Esophagus (tissue), 2 donors: ENCODE measurements around the gene LRRC43. TPM values are rescaled to one million over a fixed set of nuclear protein-coding genes. Genes with fewer than 3 reads are reported as not detected.

ENCODE experiments used
- H3K27ac ChIP-seq, 2 donors: one replicate each; pipeline ENCODE4 v1.5.1; 2013; ENCODE audit warnings: low read depth in 2 of 2, mild to moderate bottlenecking in 2 of 2, inconsistent platforms in 1 of 2, low read length in 1 of 2, moderate library complexity in 1 of 2
- H3K27me3 ChIP-seq, 2 donors: one replicate each; pipeline ENCODE4 v1.6.1; 2013; ENCODE audit warnings: low read length in 2 of 2, control low read depth in 1 of 2, mild to moderate bottlenecking in 1 of 2; ENCODE audit not compliant: insufficient read depth in 2 of 2, control insufficient read depth in 1 of 2
- H3K36me3 ChIP-seq, 2 donors: one replicate each; pipeline ENCODE4 v1.6.1; 2013; ENCODE audit warnings: low read length in 1 of 2; ENCODE audit not compliant: control insufficient read depth in 2 of 2, insufficient read depth in 2 of 2
- H3K4me1 ChIP-seq, 2 donors: one replicate each; pipeline ENCODE4 v1.6.1; 2013; ENCODE audit warnings: low read length in 1 of 2; ENCODE audit not compliant: control insufficient read depth in 2 of 2, insufficient read depth in 2 of 2
- H3K4me3 ChIP-seq, 2 donors: one replicate each; pipeline ENCODE4 v1.5.1; 2013; ENCODE audit warnings: low read length in 2 of 2, mild to moderate bottlenecking in 2 of 2, low read depth in 1 of 2, moderate library complexity in 1 of 2
- H3K9me3 ChIP-seq, 2 donors: one replicate each; pipeline ENCODE4 v1.6.1; 2013; ENCODE audit warnings: mild to moderate bottlenecking in 2 of 2, low read depth in 1 of 2, low read length in 1 of 2, moderate library complexity in 1 of 2; ENCODE audit not compliant: control insufficient read depth in 2 of 2, insufficient read depth in 1 of 2
- WGBS, 2 donors: extraction: QIAGEN DNeasy Blood & Tissue Kit; methylation state at CpG; one replicate each; pipeline ENCODE4 v1.1.7; 2013; 5-methylcytosine and 5-hydroxymethylcytosine counted together
- polyA plus RNA-seq, 2 donors: library from polyadenylated mRNA; stranded (reverse); fragments of 200-250 nt; gene quantifications; one replicate each; pipeline ENCODE4 v1.2.3, GENCODE V29; 2013
- donor health status: healthy with polysubstance abuse.
- donor health status: Bipolar disorder and iron deficiency.

LRRC43 gene
- polyA plus RNA-seq, 2 donors = 0.21 TPM; not detected in 1

DNA sequence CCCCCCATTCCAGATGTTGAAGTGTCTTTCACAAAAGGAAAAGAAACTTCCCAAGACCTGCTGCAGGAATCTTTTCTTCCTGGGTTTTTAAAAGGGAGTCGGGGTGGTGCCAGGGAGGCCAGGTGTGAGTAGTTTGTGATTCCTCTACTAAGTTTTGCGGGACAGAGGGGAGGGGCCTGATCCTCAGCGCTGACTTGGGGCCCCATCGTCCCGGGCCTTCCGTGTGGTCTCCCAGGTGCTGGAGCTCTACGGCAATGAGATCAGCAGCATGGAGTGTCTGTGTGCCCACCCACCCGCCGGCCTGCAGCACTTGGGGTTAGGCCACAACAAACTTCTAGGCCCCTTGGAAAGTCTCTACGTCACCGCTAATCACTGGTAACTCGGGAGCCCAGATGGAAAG, 4.5 kb downstream of the LRRC43 start:
- H3K27me3 ChIP-seq = no peaks in the 10 kb centered on the region
- no peak overlapping the region for H3K27ac ChIP-seq
- H3K4me3 ChIP-seq = no peak overlapping the region
- WGBS, 2 donors = 69 to 77% methylated on average over 12 of the region's 12 CpGs
- H3K4me1 ChIP-seq = peaks cover 0 to 5% of the 10 kb centered on the region in 2 donors
- no peaks in the 10 kb centered on the region for H3K9me3 ChIP-seq
- no peaks in the 10 kb centered on the region for H3K36me3 ChIP-seq

GRCh38 chr12:122189626-122190475, 6.9 kb downstream of the LRRC43 start:
- Histone ChIP-seq H3K4me3 (no peak overlapping the region), H3K36me3 (no peaks in the 10 kb centered on the region), H3K9me3 (no peaks in the 10 kb centered on the region), H3K27ac (no peak overlapping the region), H3K4me1 (no peaks in the 10 kb centered on the region), H3K27me3 (no peaks in the 10 kb centered on the region)
- WGBS, 2 donors = 85% methylated on average over 34 of the region's 34 CpGs

GRCh38 chr12:122190842-122191668, 8.1 kb downstream of the LRRC43 start:
- no peaks in the 10 kb centered on the region for H3K36me3 ChIP-seq
- H3K4me1 ChIP-seq = no peaks in the 10 kb centered on the region
- WGBS, 2 donors = 64 to 67% methylated on average over 18 of the region's 18 CpGs
- H3K4me3 ChIP-seq = no peak overlapping the region
- no peak overlapping the region for H3K27ac ChIP-seq
- peaks cover 2 to 3% of the 10 kb centered on the region in 2 donors for H3K9me3 ChIP-seq
- no peaks in the 10 kb centered on the region for H3K27me3 ChIP-seq

DNA sequence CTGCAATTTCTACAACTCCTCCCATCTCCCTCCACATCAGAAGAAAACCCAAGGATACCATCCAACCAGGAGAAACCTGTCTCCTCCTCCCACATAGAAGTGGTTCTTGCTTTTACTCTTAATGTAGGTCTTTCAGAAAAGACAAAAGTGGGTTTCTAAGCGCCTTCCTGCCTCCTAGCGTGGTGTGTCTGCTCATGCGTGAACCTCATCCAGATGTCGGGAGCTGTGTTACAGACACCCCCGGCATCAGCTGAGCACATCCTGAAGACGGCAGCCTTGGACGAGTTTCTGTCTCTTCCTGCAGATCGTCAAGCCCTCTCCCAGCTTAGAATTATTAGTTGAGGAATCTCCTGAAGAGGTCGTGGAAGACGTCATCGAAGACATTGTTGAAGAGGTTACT, 9.5 kb downstream of the LRRC43 start:
- peaks cover 2 to 3% of the 10 kb centered on the region in 2 donors for H3K9me3 ChIP-seq
- H3K27me3 ChIP-seq = no peaks in the 10 kb centered on the region
- WGBS, 2 donors = 86 to 88% methylated on average over 11 of the region's 11 CpGs
- H3K36me3 ChIP-seq = no peaks in the 10 kb centered on the region
- H3K4me1 ChIP-seq = no peaks in the 10 kb centered on the region
- no peak overlapping the region for H3K4me3 ChIP-seq
- no peak overlapping the region for H3K27ac ChIP-seq

DNA sequence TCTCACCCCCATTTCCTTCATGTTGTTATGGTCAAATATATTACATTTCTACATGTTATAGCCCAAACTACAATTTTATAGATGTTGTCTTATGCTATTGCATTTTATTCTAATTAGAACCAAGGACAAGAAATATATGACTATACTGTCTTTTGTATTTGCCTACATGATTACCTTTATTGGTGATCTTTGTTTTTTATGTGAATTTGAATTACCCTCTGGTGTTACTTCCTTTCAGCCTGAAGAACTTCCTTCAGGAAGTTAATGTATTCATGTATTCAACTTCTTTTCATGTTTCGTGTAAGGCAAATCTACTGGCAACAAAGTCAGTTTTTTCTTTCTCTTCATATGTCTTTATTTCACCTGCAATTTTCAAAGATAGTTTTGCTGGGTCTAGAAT, 11.9 kb downstream of the LRRC43 start:
- Histone ChIP-seq H3K9me3 (peaks cover 2 to 3% of the 10 kb centered on the region in 2 donors), H3K4me3 (no peak overlapping the region), H3K27ac (no peak overlapping the region), H3K36me3 (no peaks in the 10 kb centered on the region), H3K27me3 (no peaks in the 10 kb centered on the region), H3K4me1 (no peaks in the 10 kb centered on the region)
- 74 to 78% methylated on average over 1 of the region's 1 CpG for WGBS, 2 donors

DNA sequence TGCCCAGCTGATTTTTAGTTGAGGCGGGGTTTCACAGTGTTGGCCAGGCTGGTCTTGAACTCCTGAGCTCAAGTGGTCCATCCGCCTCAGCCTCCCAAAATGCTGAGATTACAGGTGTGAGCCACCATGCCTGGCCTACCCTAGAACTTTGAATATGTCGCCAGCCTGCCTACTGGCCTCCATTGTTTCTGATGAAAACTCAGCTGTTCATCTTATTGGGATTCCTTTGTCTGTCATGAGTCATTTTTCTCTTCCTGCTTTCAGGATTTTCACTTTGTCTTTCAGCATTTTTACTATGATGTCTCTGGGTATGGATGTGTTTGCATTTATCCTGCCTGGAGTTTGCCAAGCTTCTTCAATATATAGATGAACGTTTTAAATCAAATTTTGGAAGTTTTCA, 12.5 kb downstream of the LRRC43 start:
- H3K4me3 ChIP-seq = no peak overlapping the region
- no peaks in the 10 kb centered on the region for H3K4me1 ChIP-seq
- H3K27me3 ChIP-seq = no peaks in the 10 kb centered on the region
- H3K27ac ChIP-seq = no peak overlapping the region
- H3K36me3 ChIP-seq = no peaks in the 10 kb centered on the region
- peaks cover 2 to 3% of the 10 kb centered on the region in 2 donors for H3K9me3 ChIP-seq
- 89 to 95% methylated on average over 4 of the region's 4 CpGs for WGBS, 2 donors

GRCh38 chr12:122197612-122197966, 14.7 kb downstream of the LRRC43 start:
- peaks cover 2 to 3% of the 10 kb centered on the region in 2 donors for H3K9me3 ChIP-seq
- H3K27ac ChIP-seq = no peak overlapping the region
- no peaks in the 10 kb centered on the region for H3K27me3 ChIP-seq
- H3K4me3 ChIP-seq = no peak overlapping the region
- no peaks in the 10 kb centered on the region for H3K36me3 ChIP-seq
- no peaks in the 10 kb centered on the region for H3K4me1 ChIP-seq
- 57 to 67% methylated on average over 1 of the region's 1 CpG for WGBS, 2 donors

- H3K4me3 ChIP-seq = no peak overlapping the region
- no peaks in the 10 kb centered on the region for H3K27me3 ChIP-seq
- no peaks in the 10 kb centered on the region for H3K36me3 ChIP-seq
- H3K9me3 ChIP-seq = peaks cover 2 to 3% of the 10 kb centered on the region in 2 donors
- WGBS, 2 donors = 87 to 89% methylated on average over 29 of the region's 29 CpGs
- peaks cover 0 to 6% of the 10 kb centered on the region in 2 donors for H3K4me1 ChIP-seq
- no peak overlapping the region for H3K27ac ChIP-seq
Measured at GRCh38 chr12:122199484-122200355, 16.8 kb downstream of the LRRC43 start.

GRCh38 chr12:122200541-122201175, 17.7 kb downstream of the LRRC43 start:
- 73% methylated on average over 24 of the region's 24 CpGs for WGBS, 2 donors

More at GRCh38 chr12:122200541-122201175, 17.7 kb downstream of the LRRC43 start:
- H3K4me3 ChIP-seq = no peak overlapping the region
- H3K9me3 ChIP-seq = no peaks in the 10 kb centered on the region
- H3K36me3 ChIP-seq = no peaks in the 10 kb centered on the region
- peaks cover 0 to 9% of the 10 kb centered on the region in 2 donors for H3K4me1 ChIP-seq
- no peaks in the 10 kb centered on the region for H3K27me3 ChIP-seq
- no peak overlapping the region for H3K27ac ChIP-seq
